Measurements from ENCODE around the gene PRG2.

The PRG2 gene

DNA sequence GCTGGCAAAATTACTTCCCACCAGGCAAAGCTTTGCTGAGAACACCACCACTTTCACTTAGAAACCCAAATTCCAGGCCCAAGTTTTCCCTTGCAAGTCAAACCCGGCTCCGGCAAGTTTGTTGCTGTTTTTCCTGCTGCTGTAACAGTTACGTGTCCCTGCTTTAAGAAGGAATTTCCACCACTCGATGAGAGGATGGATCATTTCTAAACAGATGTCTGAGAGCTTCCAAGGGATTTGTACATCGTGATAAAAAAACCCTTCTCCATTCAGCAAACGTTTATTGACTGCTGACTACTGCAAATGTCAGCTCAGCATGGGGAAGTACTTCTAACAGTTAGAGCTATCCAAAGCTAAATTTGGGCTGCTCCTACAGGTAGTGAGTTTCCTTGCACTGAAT lies 32.6 kb downstream of the PRG2 start:
- no peak for DNase-seq
- in situ Hi-C loops (cut with HindIII; ENCODE audit: low pct_ligation_motif_present, low pct_unique_long_range_greater_than_20kb, low sequenced_read_pairs): no loop called here

DNA sequence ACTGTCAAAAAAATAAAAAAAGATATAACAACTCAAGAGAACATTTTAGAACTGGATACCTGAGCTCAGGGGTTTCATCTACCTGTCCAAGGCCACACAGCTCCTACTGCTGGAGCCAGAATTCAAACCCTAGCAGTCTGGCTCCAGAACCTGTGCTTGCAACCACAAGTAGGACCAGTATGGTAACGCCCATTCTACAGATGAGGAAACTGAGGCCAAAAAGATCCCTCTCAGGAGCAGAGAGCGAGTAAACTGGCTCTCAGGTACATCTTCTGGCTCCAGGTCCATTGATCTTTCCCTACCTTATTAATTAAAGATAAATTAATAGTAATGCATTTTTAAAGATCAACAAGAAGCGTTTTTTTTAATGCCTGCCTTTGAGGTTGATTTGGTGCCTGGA lies 33.1 kb downstream of the PRG2 start:
- in situ Hi-C loops (cut with HindIII; ENCODE audit: low pct_ligation_motif_present, low pct_unique_long_range_greater_than_20kb, low sequenced_read_pairs): no loop called here
- DNase-seq: no peak

DNA sequence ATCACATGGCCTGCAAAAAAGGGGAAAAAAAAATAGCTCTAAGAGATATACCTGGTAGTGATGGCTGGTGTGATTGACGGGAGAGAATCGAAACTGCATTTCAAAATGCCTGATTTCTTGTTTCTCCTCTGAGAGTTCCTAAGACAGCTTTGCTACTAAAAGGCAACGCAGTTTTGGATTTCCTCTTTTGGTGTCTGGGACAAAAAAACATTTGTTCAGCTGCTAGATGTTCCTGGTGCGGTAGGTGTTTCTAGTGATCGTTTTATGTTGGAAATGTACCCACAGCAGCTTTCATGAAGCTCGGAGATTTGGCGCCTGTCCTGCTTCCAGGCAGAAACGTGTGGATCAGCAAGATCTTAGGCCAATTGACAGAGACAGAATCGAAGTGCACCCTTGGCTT lies 34.2 kb downstream of the PRG2 start:
- in situ Hi-C loops (cut with HindIII; ENCODE audit: low pct_ligation_motif_present, low pct_unique_long_range_greater_than_20kb, low sequenced_read_pairs): no loop called here
- no peak for DNase-seq

DNA sequence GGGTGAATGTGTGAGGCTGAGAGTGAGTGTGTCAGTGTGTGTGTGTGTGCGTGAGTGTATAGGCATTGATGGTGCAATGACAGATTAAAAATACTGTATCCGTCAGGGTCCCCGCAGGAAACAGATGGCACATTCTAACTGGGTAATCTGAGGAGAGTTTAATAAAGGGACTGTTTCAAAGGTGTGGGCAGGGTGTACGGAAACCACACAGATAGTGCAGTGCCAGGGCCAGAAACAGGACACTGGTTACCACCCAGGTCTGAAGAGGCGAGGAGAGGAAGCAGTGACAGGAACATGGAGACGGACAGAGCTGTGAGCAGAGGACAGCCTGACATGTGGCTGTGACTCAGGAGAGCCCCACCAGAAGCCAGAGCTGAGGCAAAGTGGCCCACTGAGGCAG lies 35.8 kb downstream of the PRG2 start:
- in situ Hi-C loops (cut with HindIII; ENCODE audit: low pct_ligation_motif_present, low pct_unique_long_range_greater_than_20kb, low sequenced_read_pairs): no loop called here
- no peak for DNase-seq

DNA sequence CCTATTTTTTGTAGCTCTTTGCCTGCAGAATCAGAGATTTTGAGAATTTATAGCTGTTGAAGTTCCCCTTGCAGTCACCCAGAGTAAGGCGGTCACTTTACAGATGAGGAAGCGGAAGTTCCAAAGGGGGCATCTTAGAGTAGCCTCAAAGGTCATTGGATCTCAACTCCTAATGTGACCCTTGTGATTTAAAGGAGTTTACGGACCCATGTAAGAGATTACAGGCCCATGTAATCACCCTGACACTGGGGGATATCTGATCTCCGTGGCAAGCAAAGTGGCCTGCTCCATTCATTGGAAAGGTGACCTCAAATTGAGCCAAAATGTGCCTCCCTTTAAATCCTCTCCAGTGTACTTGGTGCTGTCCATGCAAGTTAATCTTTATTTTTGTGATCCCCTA lies 36.6 kb downstream of the PRG2 start:
- in situ Hi-C loops (cut with HindIII; ENCODE audit: low pct_ligation_motif_present, low pct_unique_long_range_greater_than_20kb, low sequenced_read_pairs): no loop called here

DNA sequence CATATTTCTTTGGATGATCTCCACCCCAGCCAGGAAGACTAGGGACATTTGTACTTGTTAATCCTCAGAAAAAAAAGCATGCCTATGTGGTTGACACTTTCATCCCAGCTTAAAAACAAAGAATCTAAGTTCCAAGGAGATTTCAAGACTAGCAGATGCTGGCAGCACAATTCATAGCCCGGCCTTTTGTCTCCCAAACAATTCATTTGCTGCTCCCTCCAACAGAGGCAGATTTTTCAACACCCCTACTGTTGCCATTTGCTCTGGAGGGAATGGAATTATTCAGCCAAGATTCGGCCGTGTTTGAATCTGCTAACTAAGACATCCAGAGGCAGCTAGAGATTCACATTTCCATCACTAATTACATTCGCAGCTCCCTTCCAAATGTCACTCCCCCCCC lies 37.0 kb downstream of the PRG2 start:
- no peak for DNase-seq
- in situ Hi-C loops (cut with HindIII; ENCODE audit: low pct_ligation_motif_present, low pct_unique_long_range_greater_than_20kb, low sequenced_read_pairs): no loop called here

More for the DNA sequence above, 36.6 kb downstream of the PRG2 start:
- no peak for DNase-seq

DNA sequence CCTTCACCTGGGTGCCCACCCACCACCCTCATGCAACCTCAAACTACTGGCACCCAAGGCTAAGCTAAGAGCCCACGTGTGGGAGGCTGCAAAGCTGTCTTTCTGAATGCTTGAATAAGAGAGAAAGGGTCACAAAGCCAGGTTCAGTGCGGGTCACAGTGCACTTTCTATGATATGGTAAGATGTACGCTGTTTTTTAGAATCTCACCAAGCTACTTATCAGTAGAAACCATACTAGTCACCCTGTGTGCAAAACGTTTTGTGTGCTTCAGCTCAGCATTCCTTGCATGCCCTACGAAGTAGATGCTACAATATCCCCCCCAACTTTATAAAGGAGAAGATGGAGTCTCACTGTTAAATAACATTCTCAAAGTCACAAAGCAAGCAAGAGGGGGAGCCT lies 37.4 kb downstream of the PRG2 start:
- in situ Hi-C loops (cut with HindIII; ENCODE audit: low pct_ligation_motif_present, low pct_unique_long_range_greater_than_20kb, low sequenced_read_pairs): no loop called here
- DNase-seq: no peak

DNA sequence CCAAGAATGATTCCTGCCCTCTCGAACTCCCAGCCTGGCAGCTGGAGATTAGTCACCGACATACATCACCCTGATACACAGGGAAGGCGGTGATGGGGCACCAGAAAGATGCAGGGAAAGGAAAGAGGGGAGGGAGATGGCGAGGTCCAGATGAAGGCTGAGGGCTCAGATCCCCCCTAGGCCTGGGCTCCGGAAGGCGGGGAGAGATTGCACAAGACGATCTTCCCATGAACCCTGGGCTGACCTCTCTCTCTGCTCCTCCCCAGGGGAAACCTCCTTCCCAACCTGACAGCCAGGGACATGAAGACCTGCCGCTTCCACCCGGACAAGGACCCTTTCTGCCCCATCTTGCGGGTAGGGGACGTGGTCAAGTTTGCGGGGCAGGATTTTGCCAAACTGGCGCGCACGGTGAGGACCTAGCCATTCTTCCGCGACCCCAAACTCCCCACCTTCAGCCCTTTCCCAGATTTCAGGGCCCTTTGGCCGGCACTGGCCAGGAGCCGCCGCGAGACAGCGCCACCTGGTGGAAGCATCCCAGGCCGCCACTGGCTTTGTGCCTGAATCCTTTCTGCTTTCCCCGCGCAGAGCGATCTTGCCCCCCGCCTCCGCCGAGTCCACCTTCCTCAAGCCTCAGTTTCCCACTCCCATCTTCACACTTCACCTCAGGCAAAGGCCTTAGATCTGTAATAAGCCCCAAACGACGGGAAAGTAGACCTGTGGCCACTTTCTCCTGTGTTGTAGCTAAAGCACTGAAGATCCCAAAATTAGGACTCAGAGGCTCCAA lies 40.8 kb downstream of the PRG2 start:
- in situ Hi-C loops (cut with HindIII; ENCODE audit: low pct_ligation_motif_present, low pct_unique_long_range_greater_than_20kb, low sequenced_read_pairs): no loop called here
- DNase-seq: peak; percentile 40

DNA sequence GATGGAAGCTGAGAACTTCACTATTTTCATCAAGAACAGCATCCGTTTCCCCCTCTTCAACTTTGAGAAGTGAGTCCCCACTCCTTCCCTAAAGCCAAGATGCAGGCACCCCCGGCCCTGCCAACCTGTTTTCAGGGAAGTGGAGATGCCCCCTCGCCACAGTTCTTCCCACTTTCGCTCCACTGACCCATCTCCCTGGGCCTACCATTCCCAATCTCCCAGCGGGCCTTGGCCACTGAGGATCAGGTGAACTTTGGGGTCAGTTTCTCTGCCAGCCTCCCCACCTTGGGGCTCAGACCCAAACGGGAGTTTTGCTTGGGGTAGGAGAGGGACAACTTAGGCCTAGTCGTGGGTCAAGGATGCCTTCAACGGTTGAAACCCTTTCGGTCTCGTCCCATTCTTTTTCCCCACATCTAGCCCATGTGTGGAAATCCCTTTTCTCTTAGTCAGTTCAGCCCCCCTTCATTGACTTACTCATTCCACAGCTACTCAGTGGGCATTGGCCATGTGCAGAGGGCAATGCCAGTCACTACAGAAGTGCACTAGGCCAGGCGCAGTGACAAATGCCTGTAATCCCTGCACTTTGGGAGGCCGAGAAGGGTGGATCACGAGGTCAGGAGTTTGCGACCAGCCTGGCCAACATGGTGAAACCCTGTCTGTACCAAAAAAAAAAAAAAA lies 41.7 kb downstream of the PRG2 start:
- peak; percentile 28 for DNase-seq
- in situ Hi-C loops (cut with HindIII; ENCODE audit: low pct_ligation_motif_present, low pct_unique_long_range_greater_than_20kb, low sequenced_read_pairs): no loop called here

DNA sequence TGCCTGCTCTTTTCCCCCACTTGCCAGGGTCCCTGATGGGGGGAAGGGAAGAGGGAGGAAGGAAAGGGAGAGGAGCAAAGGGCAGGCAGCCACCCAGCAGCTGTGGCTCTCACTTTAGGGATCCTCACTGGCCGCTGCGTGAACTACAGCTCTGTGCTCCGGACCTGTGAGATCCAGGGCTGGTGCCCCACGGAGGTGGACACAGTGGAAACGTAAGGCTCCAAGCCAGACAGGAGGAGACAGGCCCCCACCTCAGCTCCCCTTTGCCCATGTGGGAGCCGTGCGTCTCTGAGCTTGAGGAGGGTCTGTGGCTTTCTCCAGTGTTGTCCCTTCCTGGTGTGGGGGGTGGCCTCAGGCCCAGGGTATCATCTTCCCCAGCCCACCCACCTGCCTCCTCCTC lies 42.4 kb downstream of the PRG2 start:
- DNase-seq: no peak

DNA sequence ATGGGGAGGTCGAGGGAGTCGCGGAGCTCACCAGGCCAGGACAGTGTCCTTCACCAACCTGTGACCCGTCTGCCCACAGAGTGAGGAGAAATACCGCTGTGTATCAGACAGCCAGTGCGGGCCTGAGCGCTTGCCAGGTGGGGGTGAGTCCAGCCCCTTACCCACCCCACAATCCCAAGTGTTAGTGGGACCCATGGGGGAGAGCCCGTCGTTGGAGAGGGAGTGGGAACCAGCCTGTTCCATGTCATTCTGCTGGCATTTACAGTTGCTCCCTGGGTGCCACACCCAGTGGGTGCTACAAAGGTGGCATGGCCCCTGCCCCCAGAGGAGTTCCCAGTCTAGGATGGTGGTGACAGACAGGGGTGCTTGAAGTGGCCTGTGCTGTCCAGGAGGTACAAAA lies 43.1 kb downstream of the PRG2 start:
- DNase-seq: no peak
- in situ Hi-C loops (cut with HindIII; ENCODE audit: low pct_ligation_motif_present, low pct_unique_long_range_greater_than_20kb, low sequenced_read_pairs): no loop called here

More for the DNA sequence above, 42.4 kb downstream of the PRG2 start:
- in situ Hi-C loops (cut with HindIII; ENCODE audit: low pct_ligation_motif_present, low pct_unique_long_range_greater_than_20kb, low sequenced_read_pairs): no loop called here

DNA sequence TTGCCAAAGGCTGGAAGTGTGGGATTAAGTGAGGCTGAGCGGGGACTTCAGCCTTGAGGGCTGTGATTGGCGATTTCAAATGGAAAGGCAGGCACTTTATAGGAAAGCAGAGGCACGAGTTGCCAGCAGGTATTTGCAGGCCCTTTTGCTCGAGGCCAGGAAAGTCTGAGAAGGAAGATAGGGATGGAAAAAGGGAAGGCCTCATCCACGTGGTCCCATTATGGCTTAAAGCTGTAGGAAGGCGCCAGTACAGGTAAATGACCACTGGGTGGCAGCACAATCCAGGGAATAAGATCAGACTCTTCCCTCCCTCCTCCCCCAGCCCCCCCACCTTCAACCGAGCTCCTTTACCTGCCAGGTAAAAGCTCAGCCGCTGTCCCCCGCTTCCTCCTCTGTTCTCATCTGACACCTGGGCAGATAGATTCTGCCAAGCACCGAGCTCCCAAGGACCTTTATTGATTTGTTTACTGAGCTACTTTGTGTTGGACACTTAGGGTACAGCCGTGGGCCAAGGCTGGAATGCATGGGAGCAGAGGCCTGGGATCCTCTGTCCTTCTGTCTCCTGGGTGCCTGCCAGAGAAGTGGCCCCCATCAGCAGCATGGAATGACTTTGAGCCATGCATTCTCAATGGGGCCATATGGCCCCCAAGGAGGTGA lies 44.8 kb downstream of the PRG2 start:
- in situ Hi-C loops (cut with HindIII; ENCODE audit: low pct_ligation_motif_present, low pct_unique_long_range_greater_than_20kb, low sequenced_read_pairs): no loop called here
- peak; percentile 64 for DNase-seq

DNA sequence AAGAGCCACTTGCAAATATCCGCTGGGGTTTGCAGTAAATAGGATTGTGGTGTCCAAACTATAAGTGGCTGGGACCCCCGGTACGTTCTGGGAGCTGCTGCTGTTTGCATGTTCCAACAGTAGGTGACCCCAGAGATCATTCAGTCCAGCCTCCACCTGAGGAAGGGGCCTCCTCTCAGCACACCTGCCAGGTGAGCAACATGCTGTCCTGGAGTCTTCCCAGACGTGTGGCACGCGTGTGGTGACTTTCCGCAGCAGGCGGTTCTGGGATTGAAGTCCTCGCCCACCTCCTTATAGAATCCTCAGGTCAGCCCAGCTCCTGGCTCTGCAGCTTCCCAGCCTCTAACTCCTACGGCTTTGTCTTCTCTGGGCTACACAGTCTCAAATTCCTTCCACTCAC lies 45.6 kb downstream of the PRG2 start:
- DNase-seq: no peak
- in situ Hi-C loops (cut with HindIII; ENCODE audit: low pct_ligation_motif_present, low pct_unique_long_range_greater_than_20kb, low sequenced_read_pairs): no loop called here

DNA sequence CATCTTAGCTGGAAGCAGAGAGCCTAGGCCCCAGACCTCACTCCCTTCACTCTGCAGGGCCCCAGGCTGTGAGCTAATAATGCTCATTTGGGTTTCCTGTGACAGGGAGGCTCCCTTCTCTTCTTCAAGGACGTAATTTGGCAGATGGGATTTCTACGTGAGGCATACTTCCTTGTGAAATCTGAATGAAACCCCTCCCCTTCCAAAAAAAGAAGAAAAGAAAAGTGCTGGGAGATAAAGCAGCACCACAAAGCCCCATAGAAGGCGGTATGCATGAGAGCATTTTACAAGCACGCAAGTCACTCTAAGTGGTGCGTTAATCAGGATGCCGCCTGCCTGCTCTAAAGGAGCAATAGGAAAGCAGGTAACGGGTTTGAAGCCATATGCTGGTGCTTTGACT lies 46.6 kb downstream of the PRG2 start:
- in situ Hi-C loops (cut with HindIII; ENCODE audit: low pct_ligation_motif_present, low pct_unique_long_range_greater_than_20kb, low sequenced_read_pairs): no loop called here
- no peak for DNase-seq

DNA sequence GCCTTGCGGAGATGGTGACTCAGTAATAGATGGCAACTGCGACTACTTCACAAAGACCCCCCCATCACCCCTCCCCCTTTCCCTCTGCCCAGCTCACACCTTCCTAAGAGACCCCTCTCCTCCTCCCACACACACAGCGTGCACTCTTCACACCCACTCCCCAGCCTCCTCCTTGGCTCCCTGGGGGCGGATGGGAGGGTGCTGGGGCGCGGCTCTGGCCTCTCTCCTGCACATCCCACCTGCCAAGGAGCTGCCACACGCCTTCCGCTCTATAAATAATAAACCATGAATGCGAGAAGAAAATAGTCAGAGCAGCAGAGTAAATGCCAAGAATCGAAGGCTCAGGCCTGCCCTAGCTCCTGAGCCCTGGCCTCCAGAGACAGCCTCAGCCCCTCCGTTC lies 47.7 kb downstream of the PRG2 start:
- in situ Hi-C loops (cut with HindIII; ENCODE audit: low pct_ligation_motif_present, low pct_unique_long_range_greater_than_20kb, low sequenced_read_pairs): no loop called here
- no peak for DNase-seq

DNA sequence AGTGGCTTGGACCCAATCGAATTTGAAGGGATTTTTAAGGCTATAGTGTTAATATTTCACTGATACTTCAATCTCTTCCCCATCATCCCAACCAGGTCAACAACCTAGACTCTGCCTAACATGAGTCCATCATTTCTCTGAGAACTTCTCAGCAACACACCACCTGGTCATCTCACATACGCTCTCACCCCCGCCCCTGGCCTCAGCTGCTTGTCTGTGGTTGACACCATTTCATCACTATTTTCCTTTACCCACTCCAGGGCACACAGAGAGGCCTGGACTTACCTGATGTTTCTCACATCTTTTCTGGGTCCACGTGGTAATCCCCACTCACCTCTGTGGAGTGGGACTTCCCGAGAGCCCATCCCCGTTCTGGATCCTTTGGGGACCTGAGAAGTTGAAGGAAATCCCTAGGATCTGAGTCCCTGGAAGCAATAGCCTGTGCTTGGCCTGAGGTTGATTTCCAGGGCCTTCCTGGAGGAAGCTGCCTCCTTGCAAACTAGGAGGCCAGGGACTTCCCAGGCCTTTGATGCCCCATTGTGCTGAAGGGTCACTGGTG lies 49.1 kb downstream of the PRG2 start:
- no peak for DNase-seq
- in situ Hi-C loops (cut with HindIII; ENCODE audit: low pct_ligation_motif_present, low pct_unique_long_range_greater_than_20kb, low sequenced_read_pairs): no loop called here

DNA sequence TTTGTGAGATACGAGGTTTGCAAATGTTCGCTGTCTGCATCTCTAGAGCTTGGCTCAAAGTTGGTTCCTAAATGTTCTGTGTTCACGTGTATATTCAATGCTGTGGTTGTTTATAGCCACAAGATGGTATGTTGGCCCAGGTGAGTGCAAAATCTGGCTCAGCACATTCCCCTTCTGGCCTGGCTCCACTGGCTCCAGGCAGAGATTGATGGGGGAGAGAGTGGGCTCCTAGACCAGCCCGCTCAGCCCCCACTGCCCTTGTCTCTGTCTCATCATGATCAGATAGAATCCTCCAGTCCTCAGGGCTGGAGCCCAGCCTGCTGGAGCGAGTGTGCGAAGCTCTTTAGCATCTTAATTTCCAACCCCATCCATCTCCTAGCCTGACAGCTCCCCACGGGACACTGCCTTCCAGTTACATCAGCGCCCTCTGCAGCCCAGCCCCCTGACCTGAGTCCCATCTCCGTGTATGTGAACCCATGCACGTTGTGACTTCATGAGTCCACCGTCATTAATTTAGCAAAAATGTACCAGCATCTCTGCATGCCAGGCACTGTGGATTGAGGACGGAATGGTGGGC lies 50.3 kb downstream of the PRG2 start:
- in situ Hi-C loops (cut with HindIII; ENCODE audit: low pct_ligation_motif_present, low pct_unique_long_range_greater_than_20kb, low sequenced_read_pairs): no loop called here
- DNase-seq: no peak

DNA sequence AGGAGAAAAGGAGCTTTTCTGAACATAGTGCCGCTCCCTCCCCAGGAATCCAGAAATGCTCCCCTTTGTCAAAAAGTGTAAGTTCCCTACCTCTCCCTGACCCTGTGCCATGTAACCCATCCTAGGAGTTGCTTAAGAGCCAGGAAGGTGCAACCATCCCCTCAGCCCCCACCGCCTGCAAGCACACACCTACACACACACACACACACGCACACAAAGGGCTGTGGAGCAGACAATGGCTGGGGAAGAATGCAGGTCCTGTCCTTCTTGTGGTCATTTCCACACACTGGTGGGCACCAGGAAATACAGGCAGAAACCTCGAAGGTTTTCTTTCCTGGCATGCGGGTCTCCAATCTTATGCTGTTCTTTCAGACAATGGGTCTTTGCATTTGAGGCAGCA lies 51.1 kb downstream of the PRG2 start:
- in situ Hi-C loops (cut with HindIII; ENCODE audit: low pct_ligation_motif_present, low pct_unique_long_range_greater_than_20kb, low sequenced_read_pairs): no loop called here
- DNase-seq: no peak

DNA sequence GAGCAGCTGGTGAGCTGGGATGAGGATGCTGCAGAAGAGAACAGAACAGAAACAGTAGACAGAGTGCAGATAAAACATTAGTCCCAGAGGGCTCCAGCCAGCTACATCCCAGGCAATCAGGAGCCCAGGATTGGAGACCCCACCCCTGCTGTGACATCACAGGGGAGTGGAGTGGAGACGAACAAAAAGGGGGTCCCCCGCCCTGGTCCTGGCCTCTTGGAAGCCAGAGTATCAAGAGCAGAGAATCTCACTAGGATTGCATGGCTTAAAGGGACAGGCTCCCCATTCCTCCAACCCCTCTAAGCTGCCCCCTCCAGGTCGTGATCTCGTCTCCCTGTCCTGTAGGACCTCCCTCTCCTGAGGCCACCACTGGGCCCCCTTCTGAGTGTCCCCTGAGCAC lies 52.3 kb downstream of the PRG2 start, which contains the start of gene P2RX3:
Gene P2RX3 (plus strand): TSS at position 211 of the 400 bp plus-strand sequence. CDS start 199 bp downstream, outside the sequence.
- DNase-seq: no peak
- in situ Hi-C loops (cut with HindIII; ENCODE audit: low pct_ligation_motif_present, low pct_unique_long_range_greater_than_20kb, low sequenced_read_pairs): no loop called here
